ENCODE results near the gene ARAP1. TPM values are rescaled to one million over a fixed set of nuclear protein-coding genes. Genes with fewer than 3 reads are reported as not detected.

ARAP1 gene
- total RNA-seq, 1 experiment from 2014 or later = 73.6 TPM

- CTCF ChIA-PET = no interaction called here
- no peak for ATAC-seq
- Histone ChIP-seq H3K27ac (ENCODE audit: low read length) (no peak overlapping the region), H3K4me1 (ENCODE audit: control insufficient read depth, insufficient read depth, low read length) (peaks cover 6% of the 10 kb centered on the region; the same call in 1 of the 2 replicates), H3K4me3 (ENCODE audit: low read depth in 2 of 2, low read length in 2 of 2) (no peak overlapping the region), H3K27me3 (ENCODE audit: control insufficient read depth, insufficient read depth, low read length) (peaks cover 9% of the 10 kb centered on the region), H3K36me3 (ENCODE audit: control insufficient read depth, insufficient read depth, low read length) (no peaks in the 10 kb centered on the region), H3K9me3 (ENCODE audit: control insufficient read depth, insufficient read depth, low read depth, low read length) (no peaks in the 10 kb centered on the region)
- intact Hi-C loops (cut with micrococcal nuclease; ENCODE audit: unreplicated experiment) = loop anchor here (10.0 kb wide), 1 partner anchor 171 kb away; no protein-coding TSS in a partner anchor
- TF ChIP-seq SIN3A (IDR thresholded peaks at IDR 0.05; ENCODE audit: borderline replicate concordance, insufficient read depth, low read depth, low read length) (no peak), POLR2AphosphoS5 (IDR thresholded peaks at IDR 0.05; ENCODE audit: low read depth, low read length) (no peak), TCF7L2 (IDR thresholded peaks at IDR 0.05; ENCODE audit: low read depth, low read length) (no peak)
- TF ChIP-seq, protein P1, sequence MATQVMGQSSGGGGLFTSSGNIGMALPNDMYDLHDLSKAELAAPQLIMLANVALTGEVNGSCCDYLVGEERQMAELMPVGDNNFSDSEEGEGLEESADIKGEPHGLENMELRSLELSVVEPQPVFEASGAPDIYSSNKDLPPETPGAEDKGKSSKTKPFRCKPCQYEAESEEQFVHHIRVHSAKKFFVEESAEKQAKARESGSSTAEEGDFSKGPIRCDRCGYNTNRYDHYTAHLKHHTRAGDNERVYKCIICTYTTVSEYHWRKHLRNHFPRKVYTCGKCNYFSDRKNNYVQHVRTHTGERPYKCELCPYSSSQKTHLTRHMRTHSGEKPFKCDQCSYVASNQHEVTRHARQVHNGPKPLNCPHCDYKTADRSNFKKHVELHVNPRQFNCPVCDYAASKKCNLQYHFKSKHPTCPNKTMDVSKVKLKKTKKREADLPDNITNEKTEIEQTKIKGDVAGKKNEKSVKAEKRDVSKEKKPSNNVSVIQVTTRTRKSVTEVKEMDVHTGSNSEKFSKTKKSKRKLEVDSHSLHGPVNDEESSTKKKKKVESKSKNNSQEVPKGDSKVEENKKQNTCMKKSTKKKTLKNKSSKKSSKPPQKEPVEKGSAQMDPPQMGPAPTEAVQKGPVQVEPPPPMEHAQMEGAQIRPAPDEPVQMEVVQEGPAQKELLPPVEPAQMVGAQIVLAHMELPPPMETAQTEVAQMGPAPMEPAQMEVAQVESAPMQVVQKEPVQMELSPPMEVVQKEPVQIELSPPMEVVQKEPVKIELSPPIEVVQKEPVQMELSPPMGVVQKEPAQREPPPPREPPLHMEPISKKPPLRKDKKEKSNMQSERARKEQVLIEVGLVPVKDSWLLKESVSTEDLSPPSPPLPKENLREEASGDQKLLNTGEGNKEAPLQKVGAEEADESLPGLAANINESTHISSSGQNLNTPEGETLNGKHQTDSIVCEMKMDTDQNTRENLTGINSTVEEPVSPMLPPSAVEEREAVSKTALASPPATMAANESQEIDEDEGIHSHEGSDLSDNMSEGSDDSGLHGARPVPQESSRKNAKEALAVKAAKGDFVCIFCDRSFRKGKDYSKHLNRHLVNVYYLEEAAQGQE (IDR thresholded peaks at IDR 0.05; ENCODE audit: insufficient read depth in 1 of 2, low read depth in 2 of 2, low read length in 1 of 2) = no peak
- TF ChIP-seq, protein P2, sequence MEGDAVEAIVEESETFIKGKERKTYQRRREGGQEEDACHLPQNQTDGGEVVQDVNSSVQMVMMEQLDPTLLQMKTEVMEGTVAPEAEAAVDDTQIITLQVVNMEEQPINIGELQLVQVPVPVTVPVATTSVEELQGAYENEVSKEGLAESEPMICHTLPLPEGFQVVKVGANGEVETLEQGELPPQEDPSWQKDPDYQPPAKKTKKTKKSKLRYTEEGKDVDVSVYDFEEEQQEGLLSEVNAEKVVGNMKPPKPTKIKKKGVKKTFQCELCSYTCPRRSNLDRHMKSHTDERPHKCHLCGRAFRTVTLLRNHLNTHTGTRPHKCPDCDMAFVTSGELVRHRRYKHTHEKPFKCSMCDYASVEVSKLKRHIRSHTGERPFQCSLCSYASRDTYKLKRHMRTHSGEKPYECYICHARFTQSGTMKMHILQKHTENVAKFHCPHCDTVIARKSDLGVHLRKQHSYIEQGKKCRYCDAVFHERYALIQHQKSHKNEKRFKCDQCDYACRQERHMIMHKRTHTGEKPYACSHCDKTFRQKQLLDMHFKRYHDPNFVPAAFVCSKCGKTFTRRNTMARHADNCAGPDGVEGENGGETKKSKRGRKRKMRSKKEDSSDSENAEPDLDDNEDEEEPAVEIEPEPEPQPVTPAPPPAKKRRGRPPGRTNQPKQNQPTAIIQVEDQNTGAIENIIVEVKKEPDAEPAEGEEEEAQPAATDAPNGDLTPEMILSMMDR (IDR thresholded peaks at IDR 0.05) = no peak
- DNase-seq (ENCODE audit: low read depth, low spot score) = no peak
- in situ Hi-C loops (cut with HindIII; ENCODE audit: low pct_unique_long_range_greater_than_20kb, low sequenced_read_pairs) = no loop called here
- POLR2A ChIA-PET = no interaction called here
- BruUV-seq (replicated peaks) = no TSS peak
Observed at GRCh38 chr11:72646024-72646423, 106.2 kb downstream of the ARAP1 start.

GRCh38 chr11:72643547-72643946 lies 108.7 kb downstream of the ARAP1 start:
- no TSS peak for BruUV-seq (replicated peaks)
- in situ Hi-C loops (cut with HindIII; ENCODE audit: low pct_unique_long_range_greater_than_20kb, low sequenced_read_pairs) (no loop called here), intact Hi-C loops (cut with micrococcal nuclease; ENCODE audit: unreplicated experiment) (loop anchor here (2.0 to 10.0 kb wide), 3 partner anchors 45 to 169 kb away; no protein-coding TSS in a partner anchor)
- peak overlapping the region in 1 of 2 experiments; percentile 50; a peak in 3 of 4 replicates for H3K4me3 ChIP-seq (ENCODE audit: low read depth in 2 of 2, low read length in 2 of 2)
- peak; percentile 43 for DNase-seq (ENCODE audit: low read depth, low spot score)
- H3K4me1 ChIP-seq (ENCODE audit: control insufficient read depth, insufficient read depth, low read length) = peaks cover 6% of the 10 kb centered on the region; the same call in 1 of the 2 replicates
- peak overlapping the region; percentile 40 for H3K27ac ChIP-seq (ENCODE audit: low read length)
- no peaks in the 10 kb centered on the region for H3K9me3 ChIP-seq (ENCODE audit: control insufficient read depth, insufficient read depth, low read depth, low read length)
- TF ChIP-seq SIN3A (IDR thresholded peaks at IDR 0.05; ENCODE audit: borderline replicate concordance, insufficient read depth, low read depth, low read length) (no peak), TCF7L2 (IDR thresholded peaks at IDR 0.05; ENCODE audit: low read depth, low read length) (no peak), POLR2AphosphoS5 (IDR thresholded peaks at IDR 0.05; ENCODE audit: low read depth, low read length) (no peak)
- TF ChIP-seq, protein P2 (IDR thresholded peaks at IDR 0.05) = no peak
- TF ChIP-seq, protein P1 (IDR thresholded peaks at IDR 0.05; ENCODE audit: insufficient read depth in 1 of 2, low read depth in 2 of 2, low read length in 1 of 2) = no peak
- ChIA-PET POLR2A (interaction anchor here (0.6 kb wide), 1 partner anchor 1103 kb away, joined by 4 read pairs; no protein-coding TSS in a partner anchor), CTCF (interaction anchor here (0.7 to 2.1 kb wide), 4 partner anchors 40 to 295 kb away, joined by 3 to 11 read pairs (median 4); no protein-coding TSS in a partner anchor)
- H3K36me3 ChIP-seq (ENCODE audit: control insufficient read depth, insufficient read depth, low read length) = no peaks in the 10 kb centered on the region
- ATAC-seq = 0 out of 2 replicates have a peak, but pooled peaks have one; percentile 12
- peaks cover 13% of the 10 kb centered on the region for H3K27me3 ChIP-seq (ENCODE audit: control insufficient read depth, insufficient read depth, low read length)

Measured in Panc1 (cell line).